Lower leg skin (tissue), 4 donors: ENCODE data around the gene CRIP1. TPM values are rescaled to one million over a fixed set of nuclear protein-coding genes. Genes with fewer than 3 reads are reported as not detected.

ENCODE experiments used
- DNase-seq, 2 donors: peaks; one replicate each; pipeline ENCODE4 v3.0.0-alpha.2; 2019; ENCODE audit warnings: low spot score in 2 of 2
- H3K4me3 ChIP-seq: fragments of 200-600 bp; sonication (generic); 2 replicates; pipeline ENCODE4 v1.5.1; 2017; ENCODE audit warnings: mild to moderate bottlenecking, low read depth; ENCODE audit not compliant: poor library complexity, severe bottlenecking
- POLR2A ChIP-seq, 2 donors: fragments of 450-650 bp; IDR thresholded peaks; one replicate each; pipeline ENCODE4 v1.6.1; 2016 to 2017; ENCODE audit warnings: antibody characterized with exemption in 2 of 2, mild to moderate bottlenecking in 1 of 2, moderate library complexity in 1 of 2
- whole genome bisulfite sequencing, 2 donors: methylation state at CpG; one replicate each; pipeline ENCODE4 v1.1.5; 2018; 5-methylcytosine and 5-hydroxymethylcytosine counted together
- intact Hi-C: fragments of 100-400 bp; cut with DNase I; formaldehyde crosslinking; loops from one replicate; pipeline ENCODE4 v1.15.0; 2023; ENCODE audit warnings: low total_unique reads
- total RNA-seq, 4 donors: library from RNA; depleted of rRNA; stranded (reverse); fragments of >200 nt; gene quantifications; one replicate each; pipeline ENCODE4 v1.1.0, GENCODE V29; 2016
- TF ChIP-seq, protein P1 (sequence below), 3 donors: fragments of 450-650 bp; IDR thresholded peaks; one replicate each; pipeline ENCODE4 v1.5.1; 2016; ENCODE audit warnings: antibody characterized with exemption in 3 of 3, mild to moderate bottlenecking in 3 of 3, moderate library complexity in 2 of 3

CRIP1 gene
- total RNA-seq, 4 donors from 2014 or later, result 13.1 to 103 (median 63.2) TPM

DNA sequence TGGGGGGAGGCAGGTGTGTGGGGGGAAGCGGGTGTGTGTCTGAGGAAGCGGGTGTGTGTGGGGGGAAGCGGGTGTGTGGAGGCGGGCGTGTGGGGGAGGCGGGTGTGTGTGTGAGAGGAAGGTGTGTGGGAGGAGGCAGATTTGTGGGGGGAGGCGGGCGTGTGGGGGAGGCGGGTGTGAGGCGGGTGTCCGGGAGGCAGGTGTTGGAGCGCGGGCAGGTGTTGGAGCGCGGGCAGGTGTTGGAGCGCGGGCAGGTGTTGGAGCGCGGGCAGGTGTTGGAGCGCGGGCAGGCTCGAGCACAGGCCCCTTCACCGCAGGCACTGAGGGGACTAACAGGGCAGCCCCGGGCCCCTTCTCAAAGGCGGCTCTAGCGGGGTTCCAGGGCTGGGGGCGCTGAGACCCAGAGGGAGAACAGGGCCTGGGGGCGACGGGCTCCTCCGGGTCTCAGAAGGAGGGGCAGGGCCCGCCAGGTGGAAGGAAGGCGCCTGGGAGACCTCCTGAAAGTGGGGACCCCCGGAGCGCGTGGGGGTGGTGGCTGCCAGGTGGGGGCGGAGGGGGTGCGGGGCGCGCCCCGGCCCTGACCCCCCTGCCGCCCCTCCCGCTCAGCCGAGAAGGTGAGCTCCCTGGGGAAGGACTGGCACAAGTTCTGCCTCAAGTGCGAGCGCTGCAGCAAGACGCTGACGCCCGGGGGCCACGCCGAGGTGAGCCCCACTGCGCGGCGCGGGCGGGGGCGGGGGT lies 8.9 kb upstream of the CRIP1 start:
- no peak for DNase-seq
- TF ChIP-seq, protein P1, sequence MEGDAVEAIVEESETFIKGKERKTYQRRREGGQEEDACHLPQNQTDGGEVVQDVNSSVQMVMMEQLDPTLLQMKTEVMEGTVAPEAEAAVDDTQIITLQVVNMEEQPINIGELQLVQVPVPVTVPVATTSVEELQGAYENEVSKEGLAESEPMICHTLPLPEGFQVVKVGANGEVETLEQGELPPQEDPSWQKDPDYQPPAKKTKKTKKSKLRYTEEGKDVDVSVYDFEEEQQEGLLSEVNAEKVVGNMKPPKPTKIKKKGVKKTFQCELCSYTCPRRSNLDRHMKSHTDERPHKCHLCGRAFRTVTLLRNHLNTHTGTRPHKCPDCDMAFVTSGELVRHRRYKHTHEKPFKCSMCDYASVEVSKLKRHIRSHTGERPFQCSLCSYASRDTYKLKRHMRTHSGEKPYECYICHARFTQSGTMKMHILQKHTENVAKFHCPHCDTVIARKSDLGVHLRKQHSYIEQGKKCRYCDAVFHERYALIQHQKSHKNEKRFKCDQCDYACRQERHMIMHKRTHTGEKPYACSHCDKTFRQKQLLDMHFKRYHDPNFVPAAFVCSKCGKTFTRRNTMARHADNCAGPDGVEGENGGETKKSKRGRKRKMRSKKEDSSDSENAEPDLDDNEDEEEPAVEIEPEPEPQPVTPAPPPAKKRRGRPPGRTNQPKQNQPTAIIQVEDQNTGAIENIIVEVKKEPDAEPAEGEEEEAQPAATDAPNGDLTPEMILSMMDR (IDR thresholded peaks at IDR 0.05), result no peak
- TF ChIP-seq POLR2A (IDR thresholded peaks at IDR 0.05), result no peak
- intact Hi-C loops, result no loop called here
- H3K4me3 ChIP-seq, result no peak overlapping the region
- WGBS, 2 donors, result 61 to 69% methylated on average over 30 to 40 of the region's 56 CpGs

DNA sequence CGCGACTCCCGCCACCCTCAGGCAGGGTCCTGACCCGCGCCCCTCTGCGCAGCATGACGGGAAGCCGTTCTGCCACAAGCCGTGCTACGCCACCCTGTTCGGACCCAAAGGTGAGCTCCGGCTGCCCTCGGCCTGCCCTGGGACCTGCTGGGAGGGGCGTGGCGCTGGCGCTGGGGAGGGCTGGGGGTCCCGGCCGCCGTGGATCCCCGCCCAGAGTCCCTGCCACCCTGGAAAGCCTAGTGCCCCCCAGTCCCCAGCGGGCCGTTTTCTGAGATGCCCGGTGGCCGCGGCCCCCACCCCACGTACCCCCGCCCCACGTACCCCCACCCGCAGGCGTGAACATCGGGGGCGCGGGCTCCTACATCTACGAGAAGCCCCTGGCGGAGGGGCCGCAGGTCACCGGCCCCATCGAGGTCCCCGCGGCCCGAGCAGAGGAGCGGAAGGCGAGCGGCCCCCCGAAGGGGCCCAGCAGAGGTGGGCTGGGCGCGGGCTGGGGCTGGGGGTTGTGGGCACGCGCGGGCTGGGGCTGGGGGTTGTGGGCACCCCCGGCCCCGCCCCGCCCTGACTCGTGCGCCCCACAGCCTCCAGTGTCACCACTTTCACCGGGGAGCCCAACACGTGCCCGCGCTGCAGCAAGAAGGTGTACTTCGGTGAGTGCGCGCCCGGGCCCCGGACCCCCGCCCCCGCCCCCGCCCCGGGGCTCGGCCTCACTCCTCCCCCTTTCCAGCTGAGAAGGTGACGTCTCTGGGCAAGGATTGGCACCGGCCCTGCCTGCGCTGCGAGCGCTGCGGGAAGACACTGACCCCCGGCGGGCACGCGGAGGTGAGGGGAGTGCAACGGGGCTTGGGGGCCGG lies 8.1 kb upstream of the CRIP1 start:
- DNase-seq, result no peak
- H3K4me3 ChIP-seq, result no peak overlapping the region
- intact Hi-C loops, result no loop called here
- WGBS, 2 donors, result 64 to 69% methylated on average over 42 to 46 of the region's 81 CpGs
- no peak for TF ChIP-seq POLR2A (IDR thresholded peaks at IDR 0.05)
- TF ChIP-seq, protein P1 (IDR thresholded peaks at IDR 0.05), result no peak

DNA sequence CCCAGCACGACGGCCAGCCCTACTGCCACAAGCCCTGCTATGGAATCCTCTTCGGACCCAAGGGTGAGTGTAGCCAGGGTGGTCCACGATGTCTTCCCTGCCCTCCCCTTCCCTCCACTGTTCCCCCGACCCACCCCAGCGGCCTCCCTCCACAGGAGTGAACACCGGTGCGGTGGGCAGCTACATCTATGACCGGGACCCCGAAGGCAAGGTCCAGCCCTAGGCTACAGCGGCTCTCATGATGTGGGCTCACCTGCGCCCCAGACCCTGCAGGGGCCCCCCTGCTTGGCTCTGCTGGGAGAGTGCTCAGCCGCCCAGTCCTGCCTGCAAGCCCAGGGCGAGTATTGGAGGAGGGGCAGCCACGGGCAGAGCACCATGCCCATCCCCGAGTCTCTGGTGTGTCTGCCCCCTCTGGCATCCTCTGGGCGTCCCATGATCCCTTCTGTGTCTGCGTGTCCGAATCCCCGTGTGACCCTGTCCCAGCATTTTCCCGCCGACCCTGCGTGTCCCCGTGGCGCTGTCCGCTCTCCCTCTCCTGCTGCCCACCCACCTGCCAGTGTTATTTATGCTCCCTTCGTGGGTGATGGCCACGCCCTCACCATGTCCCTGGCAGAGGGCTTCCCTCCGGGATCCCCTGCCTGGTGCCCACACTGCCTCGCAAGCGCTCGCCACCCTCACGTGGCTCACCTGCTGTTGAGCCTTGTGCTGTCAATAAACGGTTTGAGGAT lies 7.1 kb upstream of the CRIP1 start:
- H3K4me3 ChIP-seq, result no peak overlapping the region
- intact Hi-C loops, result no loop called here
- TF ChIP-seq, protein P1 (IDR thresholded peaks at IDR 0.05), result no peak
- TF ChIP-seq POLR2A (IDR thresholded peaks at IDR 0.05), result no peak
- WGBS, 2 donors, result 66 to 68% methylated on average over 28 to 32 of the region's 34 CpGs
- no peak for DNase-seq

DNA sequence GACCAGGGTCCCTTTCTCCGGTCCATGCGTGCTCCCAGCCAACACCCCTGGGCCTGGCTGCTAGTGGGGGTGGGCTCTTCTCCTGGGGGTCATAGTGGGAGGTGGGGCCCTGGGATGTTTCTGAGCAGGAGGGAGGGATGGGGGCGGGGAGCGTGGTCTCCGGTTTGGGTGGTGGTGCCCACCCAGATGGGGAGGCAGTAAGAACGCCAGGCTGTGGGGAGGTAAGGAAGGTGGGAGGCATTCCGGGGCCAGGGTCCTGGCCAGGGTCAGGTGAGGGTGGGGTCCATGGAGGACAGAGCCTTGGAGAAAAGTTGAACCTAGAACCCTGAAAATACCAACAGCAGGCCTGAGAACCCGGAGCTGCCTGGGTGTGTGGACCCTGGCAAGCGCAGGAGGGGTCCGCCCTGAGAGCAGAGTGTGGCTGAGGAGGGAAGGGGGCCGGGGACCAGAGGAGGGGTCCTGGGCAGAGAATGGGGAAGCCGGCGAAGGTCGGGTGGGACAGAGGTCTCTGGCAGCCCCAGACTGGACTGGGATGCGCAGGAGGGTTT lies 6.4 kb upstream of the CRIP1 start:
- WGBS, 2 donors, result 62 to 66% methylated on average over 15 of the region's 15 CpGs
- no peak for TF ChIP-seq POLR2A (IDR thresholded peaks at IDR 0.05)
- TF ChIP-seq, protein P1 (IDR thresholded peaks at IDR 0.05), result no peak
- H3K4me3 ChIP-seq, result no peak overlapping the region
- DNase-seq, result no peak
- intact Hi-C loops, result no loop called here
